ENCODE results near the gene GBE1.

Gene GBE1

GRCh38 chr3:81476692-81477091 is 284.8 kb downstream of the GBE1 start:
- Histone ChIP-seq H3K4me2 (ENCODE audit: low read length, poor library complexity, severe bottlenecking) (no peak overlapping the region), H2BK120ac (ENCODE audit: low read depth, low read length) (no peak overlapping the region), H3K14ac (ENCODE audit: low read length in 2 of 2) (no peak overlapping the region), H3K18ac (ENCODE audit: low read depth in 1 of 2, low read length in 2 of 2) (no peak overlapping the region), H3K27me3 (ENCODE audit: control insufficient read depth in 1 of 2, insufficient read depth in 1 of 2, low read length in 2 of 2) (no peaks in the 10 kb centered on the region), H3K4me3 (ENCODE audit: insufficient read depth in 1 of 2, low read depth in 1 of 2, low read length in 2 of 2) (no peak overlapping the region), H2BK15ac (ENCODE audit: low read depth, poor library complexity, severe bottlenecking) (no peak overlapping the region), H3K9me3 (ENCODE audit: control insufficient read depth, low read length) (no peaks in the 10 kb centered on the region), H2BK12ac (ENCODE audit: low read length in 2 of 2) (no peak overlapping the region), H2BK5ac (ENCODE audit: low read depth, low read length, poor library complexity, severe bottlenecking) (no peak overlapping the region), H3K23ac (ENCODE audit: low read length in 2 of 2) (no peak overlapping the region), H3K36me3 (ENCODE audit: control insufficient read depth in 1 of 2, insufficient read depth in 2 of 2, low read depth in 1 of 2, low read length in 2 of 2) (no peaks in the 10 kb centered on the region), H4K8ac (ENCODE audit: low read length) (no peak overlapping the region), H3K4ac (ENCODE audit: low read depth in 1 of 2, low read length in 2 of 2) (no peak overlapping the region), H2AFZ (ENCODE audit: low read depth, low read length) (no peak overlapping the region), H3K79me1 (replicated peaks; ENCODE audit: low read length, poor library complexity, severe bottlenecking) (no peaks in the 10 kb centered on the region), H2AK5ac (ENCODE audit: low read length, severe bottlenecking) (no peak overlapping the region), H3K4me1 (ENCODE audit: control insufficient read depth, insufficient read depth, low read depth, low read length) (no peaks in the 10 kb centered on the region), H3K27ac (ENCODE audit: low read length, poor library complexity, severe bottlenecking) (no peak overlapping the region), H4K91ac (ENCODE audit: low read length) (no peak overlapping the region), H3K9ac (ENCODE audit: low read length) (no peak overlapping the region)
- 19% methylated on average over 2 of the region's 4 CpGs for WGBS
- DNase-seq = no peak

- Histone ChIP-seq H3K27me3 (ENCODE audit: control insufficient read depth in 1 of 2, insufficient read depth in 1 of 2, low read length in 2 of 2) (no peaks in the 10 kb centered on the region), H2BK12ac (ENCODE audit: low read length in 2 of 2) (no peak overlapping the region), H4K91ac (ENCODE audit: low read length) (no peak overlapping the region), H2BK120ac (ENCODE audit: low read depth, low read length) (no peak overlapping the region), H3K9me3 (ENCODE audit: control insufficient read depth, low read length) (no peaks in the 10 kb centered on the region), H2BK15ac (ENCODE audit: low read depth, poor library complexity, severe bottlenecking) (no peak overlapping the region), H3K4me2 (ENCODE audit: low read length, poor library complexity, severe bottlenecking) (no peak overlapping the region), H2AK5ac (ENCODE audit: low read length, severe bottlenecking) (no peak overlapping the region), H4K8ac (ENCODE audit: low read length) (no peak overlapping the region), H2BK5ac (ENCODE audit: low read depth, low read length, poor library complexity, severe bottlenecking) (no peak overlapping the region), H3K23ac (ENCODE audit: low read length in 2 of 2) (no peak overlapping the region), H3K18ac (ENCODE audit: low read depth in 1 of 2, low read length in 2 of 2) (no peak overlapping the region), H3K9ac (ENCODE audit: low read length) (no peak overlapping the region), H3K36me3 (ENCODE audit: control insufficient read depth in 1 of 2, insufficient read depth in 2 of 2, low read depth in 1 of 2, low read length in 2 of 2) (no peaks in the 10 kb centered on the region), H3K4ac (ENCODE audit: low read depth in 1 of 2, low read length in 2 of 2) (no peak overlapping the region), H2AFZ (ENCODE audit: low read depth, low read length) (no peak overlapping the region), H3K79me1 (replicated peaks; ENCODE audit: low read length, poor library complexity, severe bottlenecking) (no peaks in the 10 kb centered on the region), H3K14ac (ENCODE audit: low read length in 2 of 2) (no peak overlapping the region), H3K4me3 (ENCODE audit: insufficient read depth in 1 of 2, low read depth in 1 of 2, low read length in 2 of 2) (no peak overlapping the region), H3K4me1 (ENCODE audit: control insufficient read depth, insufficient read depth, low read depth, low read length) (no peaks in the 10 kb centered on the region), H3K27ac (ENCODE audit: low read length, poor library complexity, severe bottlenecking) (no peak overlapping the region)
- DNase-seq = no peak
- 71% methylated on average over 4 of the region's 6 CpGs for WGBS
Observed at GRCh38 chr3:81472600-81473362, 288.7 kb downstream of the GBE1 start.

- Histone ChIP-seq H3K27ac (ENCODE audit: low read length, poor library complexity, severe bottlenecking) (no peak overlapping the region), H3K4me1 (ENCODE audit: control insufficient read depth, insufficient read depth, low read depth, low read length) (no peaks in the 10 kb centered on the region), H2BK120ac (ENCODE audit: low read depth, low read length) (no peak overlapping the region), H3K4me2 (ENCODE audit: low read length, poor library complexity, severe bottlenecking) (no peak overlapping the region), H2AFZ (ENCODE audit: low read depth, low read length) (no peak overlapping the region), H3K4ac (ENCODE audit: low read depth in 1 of 2, low read length in 2 of 2) (no peak overlapping the region), H3K4me3 (ENCODE audit: insufficient read depth in 1 of 2, low read depth in 1 of 2, low read length in 2 of 2) (no peak overlapping the region), H2AK5ac (ENCODE audit: low read length, severe bottlenecking) (no peak overlapping the region), H3K9ac (ENCODE audit: low read length) (no peak overlapping the region), H3K9me3 (ENCODE audit: control insufficient read depth, low read length) (no peaks in the 10 kb centered on the region), H3K36me3 (ENCODE audit: control insufficient read depth in 1 of 2, insufficient read depth in 2 of 2, low read depth in 1 of 2, low read length in 2 of 2) (no peaks in the 10 kb centered on the region), H3K79me1 (replicated peaks; ENCODE audit: low read length, poor library complexity, severe bottlenecking) (no peaks in the 10 kb centered on the region), H3K18ac (ENCODE audit: low read depth in 1 of 2, low read length in 2 of 2) (no peak overlapping the region), H3K23ac (ENCODE audit: low read length in 2 of 2) (no peak overlapping the region), H4K91ac (ENCODE audit: low read length) (no peak overlapping the region), H2BK12ac (ENCODE audit: low read length in 2 of 2) (no peak overlapping the region), H3K14ac (ENCODE audit: low read length in 2 of 2) (no peak overlapping the region), H4K8ac (ENCODE audit: low read length) (no peak overlapping the region), H2BK15ac (ENCODE audit: low read depth, poor library complexity, severe bottlenecking) (no peak overlapping the region), H3K27me3 (ENCODE audit: control insufficient read depth in 1 of 2, insufficient read depth in 1 of 2, low read length in 2 of 2) (no peaks in the 10 kb centered on the region), H2BK5ac (ENCODE audit: low read depth, low read length, poor library complexity, severe bottlenecking) (no peak overlapping the region)
- 90% methylated on average over 3 of the region's 3 CpGs for WGBS
- no peak for DNase-seq
Observed at GRCh38 chr3:81470524-81471278, 290.7 kb downstream of the GBE1 start.

DNA sequence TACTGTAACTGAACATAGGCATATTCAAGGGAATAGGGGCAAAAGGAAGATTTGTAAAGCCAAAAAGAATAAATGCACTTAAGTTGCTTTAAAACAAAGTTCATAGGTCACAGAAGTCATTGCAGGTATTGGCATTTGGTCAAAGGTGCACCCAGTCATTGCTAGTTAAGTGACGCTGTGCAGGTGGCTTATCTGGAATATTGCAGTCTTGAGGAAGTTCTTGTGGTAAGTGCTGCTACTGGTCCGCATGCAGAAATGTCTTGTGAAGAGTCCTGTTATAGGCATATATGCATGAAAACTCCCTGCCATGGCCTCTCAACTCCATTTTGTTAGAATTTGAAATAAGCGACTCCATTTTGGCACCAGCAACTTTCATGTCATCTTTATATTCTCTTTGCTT is 293.1 kb downstream of the GBE1 start:
- 100% methylated on average over 1 of the region's 3 CpGs for WGBS
- Histone ChIP-seq H2AFZ (ENCODE audit: low read depth, low read length) (no peak overlapping the region), H3K18ac (ENCODE audit: low read depth in 1 of 2, low read length in 2 of 2) (no peak overlapping the region), H2BK12ac (ENCODE audit: low read length in 2 of 2) (no peak overlapping the region), H3K4me1 (ENCODE audit: control insufficient read depth, insufficient read depth, low read depth, low read length) (no peaks in the 10 kb centered on the region), H3K23ac (ENCODE audit: low read length in 2 of 2) (no peak overlapping the region), H2BK15ac (ENCODE audit: low read depth, poor library complexity, severe bottlenecking) (no peak overlapping the region), H3K4me2 (ENCODE audit: low read length, poor library complexity, severe bottlenecking) (no peak overlapping the region), H3K4me3 (ENCODE audit: insufficient read depth in 1 of 2, low read depth in 1 of 2, low read length in 2 of 2) (no peak overlapping the region), H2BK5ac (ENCODE audit: low read depth, low read length, poor library complexity, severe bottlenecking) (no peak overlapping the region), H3K27me3 (ENCODE audit: control insufficient read depth in 1 of 2, insufficient read depth in 1 of 2, low read length in 2 of 2) (no peaks in the 10 kb centered on the region), H4K8ac (ENCODE audit: low read length) (no peak overlapping the region), H3K36me3 (ENCODE audit: control insufficient read depth in 1 of 2, insufficient read depth in 2 of 2, low read depth in 1 of 2, low read length in 2 of 2) (no peaks in the 10 kb centered on the region), H3K14ac (ENCODE audit: low read length in 2 of 2) (no peak overlapping the region), H3K27ac (ENCODE audit: low read length, poor library complexity, severe bottlenecking) (no peak overlapping the region), H3K9me3 (ENCODE audit: control insufficient read depth, low read length) (no peaks in the 10 kb centered on the region), H2BK120ac (ENCODE audit: low read depth, low read length) (no peak overlapping the region), H3K4ac (ENCODE audit: low read depth in 1 of 2, low read length in 2 of 2) (no peak overlapping the region), H4K91ac (ENCODE audit: low read length) (no peak overlapping the region), H3K9ac (ENCODE audit: low read length) (no peak overlapping the region), H3K79me1 (replicated peaks; ENCODE audit: low read length, poor library complexity, severe bottlenecking) (no peaks in the 10 kb centered on the region), H2AK5ac (ENCODE audit: low read length, severe bottlenecking) (no peak overlapping the region)
- DNase-seq = no peak

All from mesenchymal stem cell (in vitro differentiated cells and primary cell).